ENCODE data around the gene CDH4.

Gene CDH4

DNA sequence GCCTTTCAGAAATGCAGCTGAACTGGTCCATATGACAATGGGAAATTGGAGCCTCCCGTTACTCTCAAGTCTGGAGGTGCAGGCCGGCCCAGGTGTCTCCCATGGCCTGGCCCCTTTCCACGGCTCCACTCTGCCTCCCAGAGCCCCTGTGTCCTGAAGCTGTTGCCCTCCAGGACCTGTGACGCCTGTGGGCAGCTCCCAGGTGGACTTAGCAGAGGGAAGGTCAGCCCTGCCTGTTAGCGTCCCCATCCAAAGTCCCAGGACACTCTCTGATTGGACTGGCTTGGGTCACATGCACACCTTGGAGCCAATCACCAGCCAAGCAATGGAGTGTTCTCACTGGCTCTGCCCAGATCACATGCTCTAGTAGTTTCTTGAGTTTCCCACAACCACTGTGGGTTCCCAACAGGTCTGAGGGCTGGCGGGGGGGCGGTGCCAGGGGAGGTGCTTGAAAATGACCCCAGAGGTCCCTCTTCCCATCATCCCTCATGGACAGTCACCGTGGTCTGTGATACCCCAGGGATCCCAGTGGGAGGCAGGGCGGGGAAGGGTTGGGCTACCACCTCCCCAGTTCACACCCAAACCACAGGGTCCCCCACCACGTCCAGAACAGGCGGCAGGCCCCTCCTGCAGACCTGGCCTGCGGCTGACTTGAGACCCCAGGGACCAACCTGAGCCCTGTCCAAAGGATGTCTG is 678.1 kb downstream of the CDH4 start:
- DNase-seq (ENCODE audit: low spot score): no peak
- Mint-ChIP-seq H3K36me3 (ENCODE audit: low read depth) (no peaks in the 10 kb centered on the region), H3K4me3 (no peak overlapping the region)

DNA sequence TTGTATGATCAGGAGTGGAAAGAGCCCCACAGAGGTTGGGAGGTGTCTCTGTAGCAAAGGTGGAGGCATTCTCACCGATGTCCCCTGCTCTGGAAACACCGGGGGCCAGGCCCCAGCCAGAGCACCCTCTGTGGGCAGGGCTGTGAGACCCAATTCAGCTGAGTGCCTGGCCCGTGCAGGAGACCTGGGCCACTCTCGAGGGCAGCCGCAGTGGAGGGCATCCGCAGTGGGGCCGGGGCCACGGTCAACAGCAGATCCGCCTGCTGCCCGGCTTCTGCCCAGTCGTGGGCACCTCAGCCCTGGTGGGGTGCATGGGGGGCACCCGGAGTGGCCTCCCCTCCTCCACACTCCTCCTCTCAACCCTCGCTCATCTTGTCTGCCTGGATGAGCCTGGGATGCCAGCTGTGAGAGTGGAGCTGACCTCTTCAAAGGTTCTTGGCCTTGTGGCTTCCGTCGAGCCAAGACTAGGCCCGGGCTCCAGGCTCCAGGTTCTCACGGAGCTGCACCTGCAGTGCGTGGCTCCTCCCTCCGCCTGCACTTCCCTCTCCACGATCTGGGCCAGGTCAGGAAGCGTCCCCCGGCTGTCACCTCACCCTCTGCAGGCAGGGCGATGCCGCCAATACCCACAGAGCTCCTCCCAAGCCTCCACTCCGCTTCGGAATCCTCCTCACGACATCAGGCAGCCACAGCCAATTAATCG is 678.9 kb downstream of the CDH4 start:
- H3K4me1 Mint-ChIP-seq (ENCODE audit: low read depth): no peaks in the 10 kb centered on the region
- no peak overlapping the region for H3K4me3 Mint-ChIP-seq
- no peaks in the 10 kb centered on the region for H3K36me3 Mint-ChIP-seq (ENCODE audit: low read depth)
- H3K27me3 Mint-ChIP-seq (ENCODE audit: low read depth): no peaks in the 10 kb centered on the region
- no peak overlapping the region for H3K27ac Mint-ChIP-seq
- no peak for DNase-seq (ENCODE audit: low spot score)
- H3K9me3 Mint-ChIP-seq: no peaks in the 10 kb centered on the region

More for the DNA sequence above, 678.1 kb downstream of the CDH4 start:
- Mint-ChIP-seq H3K27me3 (ENCODE audit: low read depth) (no peaks in the 10 kb centered on the region), H3K4me1 (ENCODE audit: low read depth) (no peaks in the 10 kb centered on the region), H3K9me3 (no peaks in the 10 kb centered on the region), H3K27ac (no peak overlapping the region)

DNA sequence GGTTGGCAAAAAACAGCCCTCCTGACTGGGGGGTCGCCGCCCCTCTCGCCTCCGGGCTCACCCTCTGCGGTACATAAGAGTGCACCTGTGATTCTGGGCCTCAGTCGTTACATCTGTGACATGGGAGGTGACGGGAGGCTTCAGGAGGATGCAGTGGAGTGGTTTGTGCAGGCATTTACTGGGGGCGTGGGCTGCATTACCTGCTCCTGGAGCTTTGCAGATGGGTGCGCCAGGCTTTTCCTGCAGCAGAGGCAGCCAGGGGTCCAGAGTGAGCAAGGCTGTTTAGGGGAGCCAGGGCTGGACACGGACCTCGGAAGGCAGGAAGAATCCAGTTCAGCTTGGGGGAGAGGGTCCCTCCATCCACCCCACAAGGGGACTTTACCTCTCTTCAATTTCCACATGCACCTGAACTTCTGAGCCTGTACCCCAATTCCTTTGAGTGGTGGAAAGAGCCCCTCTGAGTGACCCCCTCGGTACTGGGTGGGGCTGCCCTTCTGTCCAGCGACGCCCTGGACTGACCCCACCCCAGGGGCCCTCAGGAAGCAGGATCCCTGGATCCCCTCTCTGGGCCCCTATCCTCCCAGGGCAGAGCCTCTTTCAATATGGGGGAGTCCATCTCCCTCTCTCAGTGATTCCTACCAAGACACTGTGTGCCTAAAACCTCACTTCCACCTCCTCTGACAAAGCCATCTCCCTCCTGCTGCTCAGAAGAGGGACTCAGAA is 679.6 kb downstream of the CDH4 start:
- no peaks in the 10 kb centered on the region for H3K36me3 Mint-ChIP-seq (ENCODE audit: low read depth)
- H3K4me1 Mint-ChIP-seq (ENCODE audit: low read depth): no peaks in the 10 kb centered on the region
- H3K27ac Mint-ChIP-seq: no peak overlapping the region
- DNase-seq (ENCODE audit: low spot score): no peak
- no peak overlapping the region for H3K4me3 Mint-ChIP-seq
- H3K27me3 Mint-ChIP-seq (ENCODE audit: low read depth): no peaks in the 10 kb centered on the region
- no peaks in the 10 kb centered on the region for H3K9me3 Mint-ChIP-seq

DNA sequence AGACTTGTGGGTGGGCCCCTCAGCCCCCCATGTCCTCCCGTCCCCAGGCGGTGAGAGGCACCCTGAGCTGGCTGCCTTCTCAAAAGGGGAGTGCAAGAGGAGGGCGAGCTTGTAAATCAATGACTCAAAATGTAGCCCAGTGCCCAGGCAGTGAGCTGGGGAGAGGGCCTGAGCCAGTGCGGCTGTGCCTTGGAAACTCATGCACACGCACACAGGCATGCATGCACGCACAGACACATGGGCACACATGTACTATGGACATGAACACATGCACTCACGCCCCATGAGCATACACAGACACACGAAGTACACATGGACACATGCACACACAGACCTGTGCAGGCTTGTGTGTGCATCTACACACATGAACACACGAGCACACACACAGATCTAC is 680.1 kb downstream of the CDH4 start:
- no peak for DNase-seq (ENCODE audit: low spot score)
- Mint-ChIP-seq H3K4me1 (ENCODE audit: low read depth) (no peaks in the 10 kb centered on the region), H3K27ac (no peak overlapping the region), H3K4me3 (no peak overlapping the region), H3K9me3 (no peaks in the 10 kb centered on the region), H3K36me3 (ENCODE audit: low read depth) (no peaks in the 10 kb centered on the region), H3K27me3 (ENCODE audit: low read depth) (no peaks in the 10 kb centered on the region)

DNA sequence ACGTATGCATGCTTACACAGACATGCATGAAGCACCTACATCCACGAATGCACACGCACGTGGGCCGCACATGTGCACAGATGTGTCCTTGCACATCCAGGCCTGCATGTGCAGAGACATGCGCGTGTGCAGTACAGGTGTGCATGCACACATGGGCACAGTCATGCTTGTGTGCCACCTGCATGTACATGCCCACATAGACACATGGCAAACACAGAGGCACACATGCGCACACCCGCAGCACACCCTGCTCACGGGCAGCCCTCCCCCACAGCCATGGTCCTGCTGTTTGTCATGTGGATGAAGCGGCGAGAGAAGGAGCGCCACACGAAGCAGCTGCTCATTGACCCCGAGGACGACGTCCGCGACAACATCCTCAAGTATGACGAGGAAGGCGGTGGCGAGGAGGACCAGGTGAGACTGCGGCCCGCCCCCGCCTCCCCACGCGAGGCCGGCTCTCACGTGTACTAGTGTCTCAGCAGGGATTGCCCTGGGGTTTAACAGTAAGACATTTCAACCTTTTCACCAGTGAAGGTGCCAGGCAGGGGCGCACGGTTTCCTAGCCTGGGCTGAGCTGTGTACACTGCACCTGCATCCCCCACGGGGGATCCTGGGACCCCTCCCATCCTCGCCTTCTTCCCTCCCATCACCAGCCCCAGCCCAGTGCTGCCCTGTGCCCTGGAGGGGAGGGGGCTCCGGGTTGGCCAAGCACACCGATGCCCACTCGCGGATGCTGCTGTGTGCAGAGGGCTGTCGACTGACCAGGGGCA is 680.8 kb downstream of the CDH4 start:
- H3K4me1 Mint-ChIP-seq (ENCODE audit: low read depth): no peaks in the 10 kb centered on the region
- H3K4me3 Mint-ChIP-seq: no peak overlapping the region
- DNase-seq (ENCODE audit: low spot score): no peak
- no peaks in the 10 kb centered on the region for H3K27me3 Mint-ChIP-seq (ENCODE audit: low read depth)
- no peak overlapping the region for H3K27ac Mint-ChIP-seq
- H3K9me3 Mint-ChIP-seq: no peaks in the 10 kb centered on the region
- no peaks in the 10 kb centered on the region for H3K36me3 Mint-ChIP-seq (ENCODE audit: low read depth)

DNA sequence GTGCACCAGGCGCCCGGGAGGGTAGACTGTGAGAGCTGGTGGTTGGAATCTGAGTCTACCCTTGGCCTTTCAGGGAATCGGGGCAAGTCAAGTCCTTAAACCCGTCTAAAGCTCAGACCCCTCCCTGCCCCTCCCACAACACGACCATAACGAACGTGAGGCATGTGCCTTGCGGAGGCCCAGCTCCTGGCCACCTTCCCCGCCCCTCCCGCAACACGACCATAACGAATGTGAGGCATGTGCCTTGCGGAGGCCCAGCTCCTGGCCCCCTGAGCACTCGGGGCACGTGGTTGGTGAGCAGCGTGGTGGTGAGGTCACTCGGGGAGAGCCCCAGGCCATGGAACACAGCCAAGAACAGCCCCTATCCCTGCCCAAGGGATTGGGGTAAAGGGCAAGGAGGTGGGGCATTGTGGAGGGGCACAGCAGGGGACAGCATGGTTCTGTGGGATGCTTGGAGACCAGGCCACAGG is 681.5 kb downstream of the CDH4 start:
- Mint-ChIP-seq H3K4me3 (no peak overlapping the region), H3K27ac (no peak overlapping the region), H3K4me1 (ENCODE audit: low read depth) (no peaks in the 10 kb centered on the region), H3K36me3 (ENCODE audit: low read depth) (no peaks in the 10 kb centered on the region), H3K9me3 (no peaks in the 10 kb centered on the region), H3K27me3 (ENCODE audit: low read depth) (no peaks in the 10 kb centered on the region)
- DNase-seq (ENCODE audit: low spot score): no peak

DNA sequence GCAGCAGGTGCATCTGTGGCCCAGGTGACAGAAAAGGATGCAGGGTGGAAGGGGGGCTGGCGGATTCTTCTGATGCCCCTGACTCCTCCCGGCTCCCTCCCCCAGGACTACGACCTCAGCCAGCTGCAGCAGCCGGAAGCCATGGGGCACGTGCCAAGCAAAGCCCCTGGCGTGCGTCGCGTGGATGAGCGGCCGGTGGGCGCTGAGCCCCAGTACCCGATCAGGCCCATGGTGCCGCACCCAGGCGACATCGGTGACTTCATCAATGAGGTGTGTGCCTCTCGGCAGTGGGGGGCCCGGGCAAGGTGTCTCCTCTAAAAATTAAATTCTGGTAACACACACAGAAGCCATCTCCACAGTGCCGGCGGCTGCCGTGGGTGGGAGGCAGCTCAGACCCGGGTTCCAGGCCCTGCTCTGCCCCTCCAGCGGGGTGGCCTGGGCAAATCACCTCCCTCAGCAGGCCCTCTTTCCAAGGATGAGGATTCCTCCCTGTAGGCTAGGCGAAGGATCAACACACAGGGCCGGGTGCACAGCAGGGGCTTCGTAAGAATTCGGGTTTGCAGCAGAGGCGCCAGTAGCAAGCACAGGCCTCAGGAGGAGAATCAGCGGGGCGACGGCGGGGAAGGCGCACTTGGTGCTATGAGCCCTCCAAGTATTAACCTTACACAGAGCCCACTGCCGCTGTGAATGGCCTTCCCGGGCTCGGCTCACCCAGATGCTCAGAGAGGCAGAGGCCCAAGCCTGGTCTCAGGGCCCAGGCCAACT is 682.1 kb downstream of the CDH4 start:
- H3K4me3 Mint-ChIP-seq: no peak overlapping the region
- no peaks in the 10 kb centered on the region for H3K4me1 Mint-ChIP-seq (ENCODE audit: low read depth)

DNA sequence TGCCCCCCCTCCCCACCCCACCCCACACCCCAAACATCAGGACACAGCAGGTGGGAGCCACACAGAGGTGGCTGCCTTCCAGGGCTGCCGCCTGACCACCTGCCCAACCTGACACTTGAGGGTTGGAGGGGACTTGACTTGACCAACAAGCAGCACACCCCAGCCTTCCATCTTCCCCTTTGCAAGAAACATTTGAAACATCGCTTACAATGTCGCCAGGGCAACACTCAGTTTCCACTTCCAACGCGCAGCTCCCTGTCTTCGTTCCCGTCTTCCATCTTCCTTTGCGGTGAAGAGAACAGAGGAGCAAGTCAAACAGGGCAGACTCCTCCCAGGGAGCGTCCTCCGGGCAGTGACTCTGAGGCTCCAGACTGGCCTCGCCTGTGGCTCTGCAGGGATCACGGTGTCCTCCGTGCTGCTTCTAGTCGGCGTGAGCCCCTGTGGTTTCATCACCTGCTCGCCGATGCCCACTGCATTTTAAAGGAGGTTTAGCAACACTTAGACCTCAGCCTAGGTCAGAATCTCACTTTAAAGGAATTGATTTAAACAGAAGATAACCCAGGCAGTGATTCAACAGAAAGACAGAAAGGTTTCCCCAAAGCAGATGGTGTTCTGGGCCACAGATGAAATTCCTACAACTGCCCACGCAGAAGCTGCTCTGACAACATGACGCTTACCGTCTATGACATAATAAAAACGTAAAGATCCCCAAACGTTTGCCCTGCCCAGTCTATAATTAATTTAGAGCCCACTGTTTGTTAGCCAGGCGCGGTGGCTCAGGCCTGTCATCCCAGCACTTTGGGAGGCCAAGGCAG is 682.9 kb downstream of the CDH4 start:
- Mint-ChIP-seq H3K4me3 (no peak overlapping the region), H3K36me3 (ENCODE audit: low read depth) (no peaks in the 10 kb centered on the region), H3K4me1 (ENCODE audit: low read depth) (no peaks in the 10 kb centered on the region), H3K27ac (no peak overlapping the region), H3K9me3 (no peaks in the 10 kb centered on the region), H3K27me3 (ENCODE audit: low read depth) (no peaks in the 10 kb centered on the region)
- no peak for DNase-seq (ENCODE audit: low spot score)

More for the DNA sequence above, 682.1 kb downstream of the CDH4 start:
- DNase-seq (ENCODE audit: low spot score): no peak
- Mint-ChIP-seq H3K9me3 (no peaks in the 10 kb centered on the region), H3K27me3 (ENCODE audit: low read depth) (no peaks in the 10 kb centered on the region), H3K36me3 (ENCODE audit: low read depth) (no peaks in the 10 kb centered on the region), H3K27ac (no peak overlapping the region)

DNA sequence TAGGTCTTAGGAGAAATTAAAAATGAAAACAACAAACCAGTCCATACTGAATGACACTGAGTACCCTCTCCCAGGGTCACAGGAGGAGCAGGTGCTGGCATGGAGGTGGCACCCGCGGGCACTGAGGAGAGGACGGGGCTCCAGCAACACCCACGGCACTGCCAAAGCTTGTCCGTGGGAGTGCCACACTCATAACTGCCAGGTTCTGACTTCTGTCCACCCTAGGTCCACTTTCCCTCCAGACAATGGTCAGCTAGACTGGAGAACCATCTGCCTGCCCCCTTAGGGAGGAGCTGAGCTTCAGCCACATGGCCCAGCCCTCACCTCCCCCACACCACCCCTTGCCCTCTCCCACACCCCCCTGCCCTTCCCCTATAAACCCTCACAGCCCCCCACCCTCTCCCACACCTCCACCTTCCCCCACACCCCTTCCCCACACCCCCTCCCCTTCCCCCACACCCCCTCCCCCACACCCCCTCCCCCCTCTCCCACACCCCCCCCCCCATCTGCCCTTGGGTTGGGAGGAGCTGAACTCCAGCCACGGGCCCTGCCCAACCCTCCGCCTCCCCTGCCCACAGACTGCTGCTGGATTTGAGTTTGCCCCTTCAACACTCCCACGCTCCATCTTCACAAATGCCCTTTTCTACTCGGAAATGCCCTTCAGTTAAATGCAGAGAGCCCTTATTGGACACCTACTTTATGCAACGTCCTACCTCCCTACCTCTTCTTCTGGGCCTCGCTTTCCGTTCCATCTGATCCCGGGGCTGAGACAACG is 684.1 kb downstream of the CDH4 start:
- H3K4me1 Mint-ChIP-seq (ENCODE audit: low read depth): no peaks in the 10 kb centered on the region
- H3K36me3 Mint-ChIP-seq (ENCODE audit: low read depth): no peaks in the 10 kb centered on the region
- no peak overlapping the region for H3K4me3 Mint-ChIP-seq
- H3K9me3 Mint-ChIP-seq: no peaks in the 10 kb centered on the region
- H3K27me3 Mint-ChIP-seq (ENCODE audit: low read depth): no peaks in the 10 kb centered on the region
- H3K27ac Mint-ChIP-seq: no peak overlapping the region
- no peak for DNase-seq (ENCODE audit: low spot score)

DNA sequence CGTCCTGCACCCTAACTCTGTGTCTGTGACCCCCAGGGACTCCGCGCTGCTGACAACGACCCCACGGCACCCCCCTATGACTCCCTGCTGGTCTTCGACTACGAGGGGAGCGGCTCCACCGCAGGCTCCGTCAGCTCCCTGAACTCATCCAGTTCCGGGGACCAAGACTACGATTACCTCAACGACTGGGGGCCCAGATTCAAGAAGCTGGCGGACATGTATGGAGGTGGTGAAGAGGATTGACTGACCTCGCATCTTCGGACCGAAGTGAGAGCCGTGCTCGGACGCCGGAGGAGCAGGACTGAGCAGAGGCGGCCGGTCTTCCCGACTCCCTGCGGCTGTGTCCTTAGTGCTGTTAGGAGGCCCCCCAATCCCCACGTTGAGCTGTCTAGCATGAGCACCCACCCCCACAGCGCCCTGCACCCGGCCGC is 684.7 kb downstream of the CDH4 start:
- DNase-seq (ENCODE audit: low spot score): no peak
- H3K9me3 Mint-ChIP-seq: no peaks in the 10 kb centered on the region
- H3K27ac Mint-ChIP-seq: no peak overlapping the region
- H3K4me1 Mint-ChIP-seq (ENCODE audit: low read depth): no peaks in the 10 kb centered on the region
- no peak overlapping the region for H3K4me3 Mint-ChIP-seq
- H3K36me3 Mint-ChIP-seq (ENCODE audit: low read depth): no peaks in the 10 kb centered on the region
- no peaks in the 10 kb centered on the region for H3K27me3 Mint-ChIP-seq (ENCODE audit: low read depth)

DNA sequence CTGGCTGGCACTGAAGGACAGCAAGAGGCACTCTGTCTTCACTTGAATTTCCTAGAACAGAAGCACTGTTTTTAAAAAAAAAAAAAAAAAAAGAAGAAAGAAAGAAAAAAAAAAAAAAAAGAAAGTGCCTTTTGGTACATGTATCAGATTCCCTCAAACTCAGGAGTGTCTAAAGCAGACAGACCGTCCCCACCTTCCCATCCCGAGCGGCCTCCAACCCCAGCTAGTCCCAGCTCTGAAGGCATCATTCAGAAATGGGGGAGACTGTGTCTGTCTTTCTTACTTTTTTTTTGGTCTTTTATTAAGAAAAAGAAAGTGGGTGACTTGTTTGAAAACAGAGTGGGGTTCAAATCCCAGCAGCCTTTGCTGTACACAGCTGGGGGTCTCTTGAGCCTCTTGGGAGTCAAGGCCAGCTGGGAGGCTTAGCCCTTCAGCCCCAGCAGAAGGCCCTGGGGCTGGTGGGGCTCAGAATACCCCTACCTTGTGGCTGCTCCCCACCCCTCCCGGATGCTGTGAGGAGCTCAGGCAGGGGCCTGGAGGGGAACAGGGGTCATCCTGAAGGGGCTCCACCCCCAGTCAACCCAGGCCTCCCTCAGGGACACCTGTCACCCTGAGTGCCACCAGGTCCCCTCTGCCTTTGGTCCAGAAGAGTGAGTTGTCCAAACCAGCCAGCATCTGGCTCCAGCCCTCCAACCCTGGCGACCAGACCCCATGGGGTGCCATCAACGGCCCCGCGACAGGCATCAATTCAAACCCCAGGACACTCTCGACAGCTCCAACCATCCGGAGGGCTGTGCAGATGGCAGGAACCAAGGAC is 685.3 kb downstream of the CDH4 start:
- DNase-seq (ENCODE audit: low spot score): no peak
- H3K27me3 Mint-ChIP-seq (ENCODE audit: low read depth): no peaks in the 10 kb centered on the region
- no peak overlapping the region for H3K27ac Mint-ChIP-seq
- no peaks in the 10 kb centered on the region for H3K4me1 Mint-ChIP-seq (ENCODE audit: low read depth)
- no peak overlapping the region for H3K4me3 Mint-ChIP-seq
- H3K9me3 Mint-ChIP-seq: no peaks in the 10 kb centered on the region
- no peaks in the 10 kb centered on the region for H3K36me3 Mint-ChIP-seq (ENCODE audit: low read depth)
